K562 (cell line): ENCODE data around the gene RAE1. TPM values are rescaled to one million over a fixed set of nuclear protein-coding genes. Genes with fewer than 3 reads are reported as not detected.

Source experiments
- ATAC-seq: fragments of 200-7000 bp; cut with Tn5 transposase; 3 replicates; pipeline ENCODE4 v1.9.1; 2020; ENCODE audit warnings: moderate library complexity
- BruUV-seq: library from RNA; stranded (reverse); fragments of 400-500 nt; replicated peaks from 2 replicates; lab custom pipeline; 2021; lab: Mats Ljungman, UMichigan
- CTCF ChIA-PET: fragments of 300-600 bp; formaldehyde crosslinking; extraction: SDS; loops from one replicate; lab custom pipeline; 2021; ENCODE audit warnings: low intra/inter-chr PET ratio; lab: Yijun Ruan, JAX
- POLR2A ChIA-PET: fragments of 300-600, 350-650 bp; sonication (Branson Sonifier 250); formaldehyde crosslinking; extraction: SDS; loops from one replicate; lab custom pipeline; 2021; ENCODE audit warnings: antibody characterized with exemption, inconsistent platforms; lab: Yijun Ruan, JAX
- DNase-seq, 4 experiments: peaks; one replicate each; pipeline versions ENCODE4 v3.0.0 to v3.0.0-alpha.2; 2011 to 2018; ENCODE audit warnings: low spot score in 3 of 4, mixed read lengths in 3 of 4; ENCODE audit errors: extremely low read depth in 1 of 4
- FAIRE-seq: peaks from 2 replicates; lab custom pipeline; 2011; peaks lifted over from hg19 to GRCh38; lab: Jason Lieb, UNC
- H2AFZ ChIP-seq: 2 replicates; pipeline ENCODE4 v1.6.0; 2011; ENCODE audit warnings: low read depth, low read length, control low read depth, inconsistent platforms
- H3K27ac ChIP-seq: fragments of 200-600 bp; 3 replicates; pipeline ENCODE4 v1.8.0; 2011; ENCODE audit warnings: low read depth, mild to moderate bottlenecking, control low read depth, inconsistent platforms, low read length, moderate library complexity, mixed read lengths; ENCODE audit errors: extremely low read depth
- H3K27me3 ChIP-seq, 2 experiments: fragments of 300-600 bp in 1 of 2; 2 replicates in 1 of 2; 3 replicates in 1 of 2; pipeline versions ENCODE4 v1.6.0 to v1.8.0; 2011; ENCODE audit warnings: inconsistent platforms in 2 of 2, low read length in 2 of 2, mild to moderate bottlenecking in 1 of 2, mixed read lengths in 1 of 2, moderate library complexity in 1 of 2; ENCODE audit not compliant: control insufficient read depth in 2 of 2, insufficient read depth in 2 of 2
- H3K36me3 ChIP-seq: fragments of 300-600 bp; 3 replicates; pipeline ENCODE4 v1.8.0; 2011; ENCODE audit warnings: mild to moderate bottlenecking, low read length, inconsistent platforms; ENCODE audit not compliant: control insufficient read depth, insufficient read depth
- H3K4me1 ChIP-seq, 2 experiments: fragments of 200-600 bp in 1 of 2; replicated peaks in 1 of 2; 2 replicates in 1 of 2; 3 replicates in 1 of 2; pipeline versions ENCODE4 v1.5.1 to v1.8.0; 2011; ENCODE audit warnings: inconsistent platforms in 2 of 2, low read length in 2 of 2, mild to moderate bottlenecking in 1 of 2, mixed read lengths in 1 of 2, moderate library complexity in 1 of 2; ENCODE audit not compliant: control insufficient read depth in 2 of 2, insufficient read depth in 2 of 2
- H3K4me2 ChIP-seq: 2 replicates; pipeline ENCODE4 v1.6.1; 2011; ENCODE audit warnings: low read length, control low read depth, inconsistent platforms, mixed read lengths; ENCODE audit not compliant: insufficient read depth
- H3K4me3 ChIP-seq: fragments of 200-600 bp; sonication (generic), shearing (Covaris generic); 2 replicates; pipeline ENCODE4 v1.5.1; 2016; ENCODE audit warnings: control low read depth, inconsistent platforms
- H3K79me2 ChIP-seq: fragments of 200-600 bp; 3 replicates; pipeline ENCODE4 v1.8.0; 2011; ENCODE audit warnings: low read length, inconsistent platforms; ENCODE audit not compliant: control insufficient read depth, insufficient read depth
- H3K9ac ChIP-seq, 2 experiments: 2 replicates each; pipeline versions ENCODE4 v1.6.0 to v1.6.1; 2011; ENCODE audit warnings: low read depth in 2 of 2, low read length in 2 of 2, control low read depth in 1 of 2, inconsistent platforms in 1 of 2, mild to moderate bottlenecking in 1 of 2, mixed read lengths in 1 of 2; ENCODE audit not compliant: insufficient read depth in 1 of 2
- H3K9me1 ChIP-seq: one replicate; pipeline ENCODE4 v1.6.0; 2011; ENCODE audit warnings: inconsistent platforms, mild to moderate bottlenecking, low read length, moderate library complexity; ENCODE audit not compliant: control insufficient read depth, insufficient read depth
- H3K9me3 ChIP-seq: replicated peaks from 2 replicates; pipeline ENCODE4 v1.5.1; 2011; ENCODE audit warnings: low read depth, low read length, inconsistent platforms; ENCODE audit not compliant: control insufficient read depth, insufficient read depth
- H4K20me1 ChIP-seq: replicated peaks from 2 replicates; pipeline ENCODE4 v1.6.1; 2011; ENCODE audit warnings: low read length, inconsistent platforms, mixed read lengths; ENCODE audit not compliant: control insufficient read depth, insufficient read depth
- ATF1 ChIP-seq, 2 experiments: fragments of 450-650 bp in 1 of 2; IDR thresholded peaks; 2 replicates each; pipeline ENCODE4 v1.6.1; 2016; ENCODE audit warnings: missing compliant biosample characterization in 1 of 2, missing genetic modification characterization in 1 of 2
- CAMTA2 ChIP-seq: fragments of 250-450 bp; sonication (Bioruptor Pico); conservative IDR thresholded peaks from 2 replicates; pipeline ENCODE4 v1.5.1; 2022
- EGR1 ChIP-seq: fragments of 450-650 bp; conservative IDR thresholded peaks from 2 replicates; pipeline ENCODE4 v1.6.1; 2017; ENCODE audit warnings: mild to moderate bottlenecking
- HDAC8 ChIP-seq: fragments of 450-650 bp; IDR thresholded peaks from 2 replicates; pipeline ENCODE4 v1.6.1; 2016; ENCODE audit warnings: mild to moderate bottlenecking, missing genetic modification characterization, moderate library complexity, missing compliant biosample characterization
- HDGF ChIP-seq: fragments of 450-650 bp; IDR thresholded peaks from 2 replicates; pipeline ENCODE4 v1.6.1; 2016
- HIVEP1 ChIP-seq: fragments of 250-450 bp; sonication (Bioruptor Pico); IDR thresholded peaks from 2 replicates; pipeline ENCODE4 v1.4.0; 2020; ENCODE audit warnings: mild to moderate bottlenecking
- KAT7 ChIP-seq: sonication (generic); formaldehyde crosslinking; IDR thresholded peaks from 2 replicates; pipeline ENCODE4 v1.8.0; 2022; ENCODE audit warnings: missing genetic modification reagents, mild to moderate bottlenecking, borderline replicate concordance
- KDM5B ChIP-seq: fragments of 200-600 bp; sonication (generic); IDR thresholded peaks from 2 replicates; pipeline ENCODE4 v1.6.1; 2012; ENCODE audit warnings: low read depth, mild to moderate bottlenecking, moderate library complexity, low read length, control low read depth, inconsistent platforms; ENCODE audit not compliant: insufficient replicate concordance
- PURB ChIP-seq: sonication (generic); formaldehyde crosslinking; IDR thresholded peaks from 2 replicates; pipeline ENCODE4 v1.9.0; 2021; ENCODE audit warnings: low read depth, mild to moderate bottlenecking, missing genetic modification reagents
- RBM14 ChIP-seq: fragments of 200-400 bp; formaldehyde crosslinking; IDR thresholded peaks from 2 replicates; pipeline ENCODE4 v1.6.1; 2018; ENCODE audit warnings: low read depth, mild to moderate bottlenecking, low read length, moderate library complexity, borderline replicate concordance; ENCODE audit not compliant: insufficient read depth
- SREBF1 ChIP-seq: fragments of 150-350 bp; IDR thresholded peaks from 2 replicates; pipeline ENCODE4 v1.6.1; 2014; ENCODE audit warnings: antibody characterized with exemption, low read depth, low read length, borderline replicate concordance
- SREBF2 ChIP-seq: sonication (generic); formaldehyde crosslinking; IDR thresholded peaks from 2 replicates; pipeline ENCODE4 v1.4.0; 2020; ENCODE audit warnings: mild to moderate bottlenecking, missing genetic modification reagents
- TEAD1 ChIP-seq, 2 experiments: fragments of 450-650 bp in 1 of 2; sonication (generic) in 1 of 2; formaldehyde crosslinking; IDR thresholded peaks; 2 replicates each; pipeline versions ENCODE4 v1.4.0 to v1.8.0; 2020 to 2022; ENCODE audit warnings: mild to moderate bottlenecking in 2 of 2, missing genetic modification reagents in 1 of 2
- TOE1 ChIP-seq, 2 experiments: fragments of 450-650 bp in 1 of 2; sonication (generic) in 1 of 2; formaldehyde crosslinking in 1 of 2; IDR thresholded peaks; 2 replicates each; pipeline versions ENCODE4 v1.7.1 to v1.8.0; 2016 to 2022; ENCODE audit warnings: borderline replicate concordance in 2 of 2, mild to moderate bottlenecking in 2 of 2, antibody characterized with exemption in 1 of 2, inconsistent platforms in 1 of 2, low read depth in 1 of 2, missing genetic modification reagents in 1 of 2, moderate library complexity in 1 of 2
- ZFP36 ChIP-seq: fragments of 150-350 bp; IDR thresholded peaks from 2 replicates; pipeline ENCODE4 v1.6.1; 2018; ENCODE audit warnings: low read length, low read depth; ENCODE audit not compliant: partially characterized antibody
- ZFX ChIP-seq: sonication (generic); formaldehyde crosslinking; IDR thresholded peaks from 2 replicates; pipeline ENCODE4 v1.8.0; 2022; ENCODE audit warnings: mild to moderate bottlenecking, missing genetic modification reagents, moderate library complexity
- ZNF311 ChIP-seq: fragments of 250-450 bp; sonication (Bioruptor Pico); IDR thresholded peaks from 2 replicates; pipeline ENCODE4 v1.4.0; 2020; ENCODE audit warnings: mild to moderate bottlenecking, moderate library complexity
- WGBS: fragments of 100-300 bp; shearing (Covaris generic); methylation state at CpG from one replicate; pipeline ENCODE4 v1.1.6; 2016; ENCODE audit warnings: low coverage, mixed read lengths; ENCODE audit not compliant: insufficient coverage; ENCODE audit errors: missing lambda C conversion rate; 5-methylcytosine and 5-hydroxymethylcytosine counted together
- in situ Hi-C: fragments of 300-500 bp; cut with MboI; formaldehyde crosslinking; loops from 4 replicates; pipeline ENCODE4 v1.15.0; 2018; ENCODE audit warnings: inconsistent platforms, mixed read lengths
- intact Hi-C: fragments of 100-400 bp; cut with micrococcal nuclease; formaldehyde crosslinking; loops from 2 replicates; pipeline ENCODE4 v1.14.2; 2022
- polyA plus RNA-seq, 8 experiments: library from polyadenylated mRNA; depleted of rRNA in 4 of 8; stranded (reverse) in 5 of 8; unstranded in 3 of 8; fragments of >200 nt; fragmentation: Nextera tagmentation in 2 of 8; fragmentation: Illumina TruSeq in 1 of 8; extraction: Ambion mirVana in 2 of 8; extraction: Trizol in 1 of 8; gene quantifications; 2 replicates each; pipeline versions ENCODE4 v1.2.1 to v1.2.3, GENCODE V29; 2011 to 2014; ENCODE audit warnings: inconsistent platforms in 1 of 8, missing spikeins in 1 of 8
- total RNA-seq, 7 experiments: library from RNA; depleted of rRNA in 6 of 7; stranded (reverse); fragments of >200 nt in 6 of 7; fragmentation: Illumina TruSeq in 2 of 7; extraction: Trizol in 2 of 7; gene quantifications; 2 replicates each; pipeline versions ENCODE4 v1.2.1 to v1.2.3, GENCODE V29; 2011 to 2021; ENCODE audit warnings: low replicate concordance in 1 of 7
- TF ChIP-seq, protein P1 (sequence below): fragments of 250-450 bp; sonication (Bioruptor Pico); IDR thresholded peaks from 2 replicates; pipeline ENCODE4 v1.5.0; 2021; ENCODE audit warnings: mild to moderate bottlenecking, borderline replicate concordance

RAE1 gene
- total and polyA plus RNA-seq, 9 of the 15 experiments (the other 6 are each of a cell fraction or from before 2014, with no cell fraction given): 33.7 to 248 (median 77.7) TPM

- H3K4me1 ChIP-seq: peaks cover 34 to 65% of the 10 kb centered on the region in 2 experiments
- CTCF ChIA-PET: interaction anchor here (0.5 to 2.3 kb wide), 3 partner anchors 9 to 105 kb away, joined by 3 to 9 read pairs (median 3); no protein-coding TSS in a partner anchor
- H3K27me3 ChIP-seq: no peaks in the 10 kb centered on the region
- H3K4me3 ChIP-seq: peak overlapping the region; percentile 22
- FAIRE-seq (peak; percentile 83), ATAC-seq (peak; percentile 44), DNase-seq (peak; percentile 72 to 73 (median 72))
- peaks cover 5% of the 10 kb centered on the region for H3K9me1 ChIP-seq
- under 1% methylated on average over 22 of the region's 52 CpGs for WGBS
- H3K4me2 ChIP-seq: peak overlapping the region; percentile 86
- in situ Hi-C loops: loop anchor here (5.0 to 25.0 kb wide), 3 partner anchors 102 to 822 kb away; no protein-coding TSS in a partner anchor
- H2AFZ ChIP-seq: peak overlapping the region; percentile 92
- H3K27ac ChIP-seq: peak overlapping the region; percentile 95
- H3K9me3 ChIP-seq: no peaks in the 10 kb centered on the region
- POLR2A ChIA-PET: interaction anchor here (0.5 to 2.1 kb wide), 21 partner anchors 9 to 150 kb away, joined by 3 to 9 read pairs (median 3); no protein-coding TSS in a partner anchor
- H3K36me3 ChIP-seq: peaks cover 29% of the 10 kb centered on the region
- H4K20me1 ChIP-seq: peaks cover 27% of the 10 kb centered on the region
- peaks cover 35% of the 10 kb centered on the region for H3K79me2 ChIP-seq
- intact Hi-C loops: loop anchor here (2.0 to 5.0 kb wide), 2 partner anchors 21 to 62 kb away; no protein-coding TSS in a partner anchor
- peak overlapping the region; percentile 95 for H3K9ac ChIP-seq
- no TSS peak for BruUV-seq
- TF ChIP-seq HDAC8 (tag) (peak; percentile 60; the same call in 1 of the 2 replicates), KAT7 (CRISPR knock-in tag) (no peak), TOE1 (IDR thresholded peaks at IDR 0.05; ENCODE audit: borderline replicate concordance) (peak; percentile 45), TOE1 (CRISPR knock-in tag; IDR thresholded peaks at IDR 0.05; ENCODE audit: borderline replicate concordance, low read depth) (no peak), SREBF2 (CRISPR knock-in tag) (no peak), TEAD1 (CRISPR knock-in tag; IDR thresholded peaks at IDR 0.05) (peak in 1 of 2 experiments; percentile 80; a peak in 2 of 4 replicates), CAMTA2 (CRISPR knock-in tag) (no peak; the same call in 1 of the 2 replicates), HDGF (peak; percentile 85; the same call in 1 of the 2 replicates), RBM14 (0 out of 2 replicates have a peak, but pooled peaks have one; percentile 26), PURB (CRISPR knock-in tag) (no peak), KDM5B (peak; percentile 43), SREBF1 (no peak), EGR1 (peak; percentile 97), ATF1 (CRISPR knock-in tag; IDR thresholded peaks at IDR 0.05) (no peak), ATF1 (tag; IDR thresholded peaks at IDR 0.05) (peak; percentile 66), HIVEP1 (CRISPR knock-in tag) (peak; percentile 48; the same call in 1 of the 2 replicates), ZNF311 (CRISPR knock-in tag) (peak; percentile 30; the same call in 1 of the 2 replicates), ZFX (CRISPR knock-in tag) (peak; percentile 78), ZFP36 (no peak)
- TF ChIP-seq, protein P1, sequence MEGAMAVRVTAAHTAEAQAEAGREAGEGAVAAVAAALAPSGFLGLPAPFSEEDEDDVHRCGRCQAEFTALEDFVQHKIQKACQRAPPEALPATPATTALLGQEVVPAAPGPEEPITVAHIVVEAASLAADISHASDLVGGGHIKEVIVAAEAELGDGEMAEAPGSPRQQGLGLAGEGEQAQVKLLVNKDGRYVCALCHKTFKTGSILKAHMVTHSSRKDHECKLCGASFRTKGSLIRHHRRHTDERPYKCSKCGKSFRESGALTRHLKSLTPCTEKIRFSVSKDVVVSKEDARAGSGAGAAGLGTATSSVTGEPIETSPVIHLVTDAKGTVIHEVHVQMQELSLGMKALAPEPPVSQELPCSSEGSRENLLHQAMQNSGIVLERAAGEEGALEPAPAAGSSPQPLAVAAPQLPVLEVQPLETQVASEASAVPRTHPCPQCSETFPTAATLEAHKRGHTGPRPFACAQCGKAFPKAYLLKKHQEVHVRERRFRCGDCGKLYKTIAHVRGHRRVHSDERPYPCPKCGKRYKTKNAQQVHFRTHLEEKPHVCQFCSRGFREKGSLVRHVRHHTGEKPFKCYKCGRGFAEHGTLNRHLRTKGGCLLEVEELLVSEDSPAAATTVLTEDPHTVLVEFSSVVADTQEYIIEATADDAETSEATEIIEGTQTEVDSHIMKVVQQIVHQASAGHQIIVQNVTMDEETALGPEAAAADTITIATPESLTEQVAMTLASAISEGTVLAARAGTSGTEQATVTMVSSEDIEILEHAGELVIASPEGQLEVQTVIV: no peak
Measured at GRCh38 chr20:57389695-57390603, 38.9 kb downstream of the RAE1 start.
